Measurements from ENCODE around the gene PDE4B.
A peak's percentile ranks its signal among the peaks of the same experiment; 100 is the strongest.

PDE4B gene

GRCh38 chr1:66342707-66343106 is 550.0 kb downstream of the PDE4B start:
- Histone ChIP-seq H3K36me3 (replicated peaks; ENCODE audit: low read depth, low read length) (peaks cover 16% of the 10 kb centered on the region), H3K4me2 (ENCODE audit: low read length) (peak overlapping the region; percentile 67), H3K9ac (ENCODE audit: low read length) (peak overlapping the region; percentile 61), H3K27ac (ENCODE audit: low read length) (peak overlapping the region; percentile 77), H3K79me2 (ENCODE audit: low read length) (peaks cover 100% of the 10 kb centered on the region), H3K4me3 (ENCODE audit: low read length) (peak overlapping the region; percentile 53), H3K27me3 (ENCODE audit: low read depth, low read length) (no peaks in the 10 kb centered on the region), H3K4me1 (ENCODE audit: low read length) (peaks cover 89% of the 10 kb centered on the region), H4K20me1 (ENCODE audit: insufficient read depth, low read length) (peaks cover 38% of the 10 kb centered on the region), H2AFZ (ENCODE audit: low read depth, low read length) (no peak overlapping the region), H3K9me3 (ENCODE audit: insufficient read depth, low read length) (no peaks in the 10 kb centered on the region)
- TF ChIP-seq, protein P1, sequence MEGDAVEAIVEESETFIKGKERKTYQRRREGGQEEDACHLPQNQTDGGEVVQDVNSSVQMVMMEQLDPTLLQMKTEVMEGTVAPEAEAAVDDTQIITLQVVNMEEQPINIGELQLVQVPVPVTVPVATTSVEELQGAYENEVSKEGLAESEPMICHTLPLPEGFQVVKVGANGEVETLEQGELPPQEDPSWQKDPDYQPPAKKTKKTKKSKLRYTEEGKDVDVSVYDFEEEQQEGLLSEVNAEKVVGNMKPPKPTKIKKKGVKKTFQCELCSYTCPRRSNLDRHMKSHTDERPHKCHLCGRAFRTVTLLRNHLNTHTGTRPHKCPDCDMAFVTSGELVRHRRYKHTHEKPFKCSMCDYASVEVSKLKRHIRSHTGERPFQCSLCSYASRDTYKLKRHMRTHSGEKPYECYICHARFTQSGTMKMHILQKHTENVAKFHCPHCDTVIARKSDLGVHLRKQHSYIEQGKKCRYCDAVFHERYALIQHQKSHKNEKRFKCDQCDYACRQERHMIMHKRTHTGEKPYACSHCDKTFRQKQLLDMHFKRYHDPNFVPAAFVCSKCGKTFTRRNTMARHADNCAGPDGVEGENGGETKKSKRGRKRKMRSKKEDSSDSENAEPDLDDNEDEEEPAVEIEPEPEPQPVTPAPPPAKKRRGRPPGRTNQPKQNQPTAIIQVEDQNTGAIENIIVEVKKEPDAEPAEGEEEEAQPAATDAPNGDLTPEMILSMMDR (IDR thresholded peaks at IDR 0.05; ENCODE audit: low read depth, low read length): no peak
- TF ChIP-seq EZH2phosphoT487 (IDR thresholded peaks at IDR 0.05; ENCODE audit: low read depth): no peak

DNA sequence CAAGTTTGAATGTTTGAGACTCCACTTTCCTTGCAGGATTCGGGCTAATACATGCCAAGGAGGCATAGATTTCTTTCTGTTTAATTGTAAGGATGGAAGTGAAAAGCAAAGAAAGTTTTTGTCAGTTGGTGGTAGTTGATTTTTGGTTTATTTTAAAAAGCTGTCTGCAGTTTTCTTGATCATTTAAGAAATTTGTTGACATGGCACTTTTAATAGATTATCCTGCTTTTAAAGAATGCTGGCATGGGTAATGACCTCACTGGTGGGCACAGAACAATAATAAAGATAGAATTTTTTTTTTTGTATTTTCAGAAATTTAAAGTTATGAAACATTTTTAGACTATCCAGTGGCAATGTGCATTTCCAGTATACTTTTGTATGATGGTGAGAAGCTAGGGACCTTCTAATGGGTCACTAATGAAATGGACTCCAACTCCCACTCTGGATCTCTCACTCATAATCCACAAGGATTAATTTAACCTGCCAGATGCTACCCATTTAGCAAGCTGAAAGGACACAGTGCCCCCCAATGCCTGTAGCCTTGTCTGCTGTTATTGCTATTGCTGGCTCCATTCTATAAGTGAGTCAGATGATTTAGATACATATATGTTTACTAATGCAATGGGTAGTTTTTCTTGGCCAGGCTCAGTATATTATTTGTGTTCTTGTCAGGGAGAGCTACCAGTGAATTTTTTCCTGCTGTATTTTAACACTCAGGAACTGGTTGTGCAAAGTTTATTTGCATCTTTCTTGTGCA is 551.1 kb downstream of the PDE4B start:
- H3K4me1 ChIP-seq (ENCODE audit: low read length): peaks cover 89% of the 10 kb centered on the region
- no peak for TF ChIP-seq EZH2phosphoT487 (IDR thresholded peaks at IDR 0.05; ENCODE audit: low read depth)
- TF ChIP-seq, protein P1 (IDR thresholded peaks at IDR 0.05; ENCODE audit: low read depth, low read length): peak; percentile 47
- peaks cover 8% of the 10 kb centered on the region for H3K36me3 ChIP-seq (replicated peaks; ENCODE audit: low read depth, low read length)
- no peaks in the 10 kb centered on the region for H3K9me3 ChIP-seq (ENCODE audit: insufficient read depth, low read length)
- H3K27me3 ChIP-seq (ENCODE audit: low read depth, low read length): no peaks in the 10 kb centered on the region
- H3K4me3 ChIP-seq (ENCODE audit: low read length): peak overlapping the region; percentile 53
- H2AFZ ChIP-seq (ENCODE audit: low read depth, low read length): no peak overlapping the region
- H3K79me2 ChIP-seq (ENCODE audit: low read length): peaks cover 100% of the 10 kb centered on the region
- peak overlapping the region; percentile 67 for H3K4me2 ChIP-seq (ENCODE audit: low read length)
- H3K9ac ChIP-seq (ENCODE audit: low read length): peak overlapping the region; percentile 61
- peaks cover 45% of the 10 kb centered on the region for H4K20me1 ChIP-seq (ENCODE audit: insufficient read depth, low read length)
- H3K27ac ChIP-seq (ENCODE audit: low read length): peak overlapping the region; percentile 77

GRCh38 chr1:66346057-66346795 is 553.5 kb downstream of the PDE4B start:
- Histone ChIP-seq H3K9ac (ENCODE audit: low read length) (peak overlapping the region; percentile 26; the same call in 1 of the 2 replicates), H3K4me3 (ENCODE audit: low read length) (0 out of 2 replicates have a peak overlapping the region, but pooled peaks have one; percentile 27), H3K27me3 (ENCODE audit: low read depth, low read length) (no peaks in the 10 kb centered on the region), H2AFZ (ENCODE audit: low read depth, low read length) (no peak overlapping the region), H3K4me1 (ENCODE audit: low read length) (peaks cover 94% of the 10 kb centered on the region), H3K79me2 (ENCODE audit: low read length) (peaks cover 100% of the 10 kb centered on the region), H3K9me3 (ENCODE audit: insufficient read depth, low read length) (no peaks in the 10 kb centered on the region), H3K4me2 (ENCODE audit: low read length) (peak overlapping the region; percentile 57), H3K36me3 (replicated peaks; ENCODE audit: low read depth, low read length) (peaks cover 8% of the 10 kb centered on the region), H3K27ac (ENCODE audit: low read length) (peak overlapping the region; percentile 63), H4K20me1 (ENCODE audit: insufficient read depth, low read length) (peaks cover 68% of the 10 kb centered on the region)
- TF ChIP-seq, protein P1 (IDR thresholded peaks at IDR 0.05; ENCODE audit: low read depth, low read length): no peak
- no peak for TF ChIP-seq EZH2phosphoT487 (IDR thresholded peaks at IDR 0.05; ENCODE audit: low read depth)

- Histone ChIP-seq H4K20me1 (ENCODE audit: insufficient read depth, low read length) (peaks cover 74% of the 10 kb centered on the region), H3K9ac (ENCODE audit: low read length) (peak overlapping the region; percentile 26), H3K9me3 (ENCODE audit: insufficient read depth, low read length) (no peaks in the 10 kb centered on the region), H3K4me1 (ENCODE audit: low read length) (peaks cover 94% of the 10 kb centered on the region), H3K4me2 (ENCODE audit: low read length) (peak overlapping the region; percentile 57), H3K4me3 (ENCODE audit: low read length) (peak overlapping the region; percentile 27), H3K27me3 (ENCODE audit: low read depth, low read length) (no peaks in the 10 kb centered on the region), H3K79me2 (ENCODE audit: low read length) (peaks cover 100% of the 10 kb centered on the region), H3K36me3 (replicated peaks; ENCODE audit: low read depth, low read length) (peaks cover 10% of the 10 kb centered on the region), H3K27ac (ENCODE audit: low read length) (peak overlapping the region; percentile 63), H2AFZ (ENCODE audit: low read depth, low read length) (no peak overlapping the region)
- TF ChIP-seq EZH2phosphoT487 (IDR thresholded peaks at IDR 0.05; ENCODE audit: low read depth): no peak
- TF ChIP-seq, protein P1 (IDR thresholded peaks at IDR 0.05; ENCODE audit: low read depth, low read length): no peak
Measured at GRCh38 chr1:66346873-66347272, 554.2 kb downstream of the PDE4B start.
